NCI-H146 treated with DMSO at 0.1 percent for 48 hours (cell line): Measurements from ENCODE around the gene DDAH1.
"Not testable (repeated sequence)": the region's sequence is repeated elsewhere in the genome, so short reads cannot be mapped to it uniquely, and the experiment has no call there.

ENCODE experiments used
- DNase-seq: peaks from one replicate; lab custom pipeline; 2025; ENCODE audit not compliant: unreplicated experiment; lab: John Stamatoyannopoulos, UW

DDAH1 gene

DNA sequence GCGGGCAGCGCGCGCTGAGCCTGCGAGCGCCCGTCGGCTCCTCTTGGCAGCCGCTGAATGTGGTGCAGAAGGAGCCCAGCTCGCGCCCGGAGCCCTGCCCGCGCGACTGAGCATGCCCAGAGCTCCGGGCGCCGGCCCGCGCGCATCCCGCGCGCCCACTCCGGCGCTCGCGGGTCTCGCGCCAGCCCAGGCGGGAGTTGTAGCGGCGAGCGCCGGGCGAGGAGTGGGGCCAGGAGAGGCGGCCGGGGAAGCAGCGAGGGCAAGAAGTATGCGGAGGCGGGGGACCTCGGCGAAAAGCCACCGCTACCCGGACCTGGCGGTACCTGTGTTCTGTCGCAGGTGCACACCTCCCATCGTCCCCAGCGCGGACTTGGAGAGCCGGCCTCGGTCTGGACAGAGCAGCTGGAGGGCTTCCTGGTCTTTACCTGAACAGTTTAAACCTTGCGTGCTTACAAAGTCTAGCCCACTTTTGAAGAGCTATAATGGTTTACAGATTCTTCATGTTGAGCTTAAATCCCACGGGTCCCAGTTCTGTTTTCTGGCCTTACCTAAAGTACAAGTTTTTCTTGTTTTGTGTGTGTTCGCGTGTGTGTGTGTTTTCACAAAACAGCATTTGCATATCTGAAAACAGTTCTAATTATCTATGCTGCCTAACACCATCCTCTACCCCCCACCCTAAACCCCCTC lies at the start of gene DDAH1:
Gene DDAH1 (minus strand): TSS at position 61 of the 687 bp plus-strand sequence. CDS start 114 bp downstream, outside the sequence.
- DNase-seq: peak; percentile 57

- DNase-seq: not testable (repeated sequence)
Observed at GRCh38 chr1:85513998-85514397, 49.0 kb upstream of the DDAH1 start.

GRCh38 chr1:85504417-85504816 lies 39.5 kb upstream of the DDAH1 start:
- no peak for DNase-seq

GRCh38 chr1:85502625-85503083 lies 37.7 kb upstream of the DDAH1 start:
- peak; percentile 31 for DNase-seq

DNA sequence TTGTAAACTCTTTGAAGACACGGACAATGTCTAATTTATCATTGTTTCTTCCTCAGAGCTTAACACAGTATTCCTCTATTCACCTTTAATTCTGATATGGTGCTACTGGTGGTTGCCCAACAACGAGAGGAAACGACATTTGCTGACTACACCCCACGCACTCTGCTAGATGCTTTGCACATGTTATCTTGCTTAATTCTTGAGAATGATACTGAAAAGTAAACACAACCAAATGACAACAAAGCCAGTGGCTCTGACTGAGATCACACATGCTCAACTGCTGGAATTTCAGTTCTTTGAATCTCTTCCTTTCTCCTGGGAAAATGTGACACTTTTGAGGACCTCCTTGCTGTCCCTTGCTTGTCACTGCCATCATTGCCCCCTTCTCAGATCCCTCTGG lies 37.2 kb upstream of the DDAH1 start:
- no peak for DNase-seq

GRCh38 chr1:85501355-85501898 lies 36.5 kb upstream of the DDAH1 start:
- no peak for DNase-seq

DNA sequence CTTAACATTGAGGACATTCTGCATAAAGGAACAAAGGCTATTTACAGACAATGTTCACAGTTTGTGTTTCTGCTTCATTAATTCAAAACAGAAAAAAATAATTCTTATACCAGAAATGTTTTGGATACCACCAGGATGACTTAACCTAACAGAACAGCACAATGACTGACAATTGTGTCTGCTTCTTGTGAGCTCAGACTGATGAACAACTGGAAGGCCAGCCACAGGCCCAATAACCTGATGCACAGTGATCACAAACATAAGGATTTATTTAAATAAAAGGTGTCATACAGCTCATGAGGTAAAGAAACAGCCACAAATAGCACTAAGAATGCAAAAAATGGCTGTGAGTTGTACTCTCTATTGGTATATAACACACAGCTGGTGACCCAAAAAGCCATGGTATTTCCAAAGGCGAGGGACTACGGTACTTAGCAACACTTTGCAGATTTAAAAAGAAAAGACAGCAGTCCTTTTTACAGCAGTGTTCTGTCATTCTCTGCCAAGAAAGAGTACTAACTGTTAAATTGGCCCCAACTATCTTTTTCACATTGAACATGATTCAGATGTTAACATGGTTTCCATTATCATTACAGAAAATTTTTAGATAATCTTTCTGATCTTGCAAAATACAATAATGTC lies 32.1 kb upstream of the DDAH1 start:
- no peak for DNase-seq

DNA sequence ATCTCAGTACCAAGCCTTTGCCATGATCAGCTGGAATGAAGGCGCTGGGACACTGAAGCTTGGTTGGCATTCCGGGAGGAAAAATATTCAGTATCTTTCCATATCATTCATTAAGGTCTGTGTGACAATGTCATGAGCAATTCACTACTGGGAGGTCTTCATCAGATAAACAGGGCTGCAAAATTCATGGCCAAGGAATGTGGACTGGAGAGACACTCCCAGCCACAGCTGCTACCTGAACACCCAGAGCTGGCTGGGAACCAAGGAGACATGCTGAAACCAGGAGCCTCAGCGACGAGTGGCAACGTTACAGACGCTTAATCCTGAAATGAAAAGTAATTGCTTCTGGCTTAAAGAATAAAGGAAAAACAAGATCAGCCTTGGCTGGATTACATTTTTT lies 30.6 kb upstream of the DDAH1 start:
- DNase-seq: no peak

DNA sequence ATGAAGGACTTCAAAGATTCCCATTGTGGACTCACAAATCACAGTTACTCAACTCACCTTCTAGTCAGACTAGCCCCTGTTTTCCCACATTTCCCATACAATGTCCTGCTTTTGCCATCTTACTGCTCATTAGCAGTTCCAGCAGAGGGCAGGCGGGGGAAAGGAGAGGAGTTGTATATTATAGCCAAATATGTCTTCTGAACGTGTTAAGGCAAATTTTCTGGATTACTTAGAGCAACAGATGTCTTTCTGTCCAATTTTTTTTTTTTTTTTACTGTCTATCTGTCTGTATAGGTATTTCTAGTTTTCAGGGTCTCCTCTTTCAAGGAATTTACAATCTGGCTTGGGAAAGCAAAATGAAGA lies 29.9 kb upstream of the DDAH1 start:
- peak; percentile 34 for DNase-seq

DNA sequence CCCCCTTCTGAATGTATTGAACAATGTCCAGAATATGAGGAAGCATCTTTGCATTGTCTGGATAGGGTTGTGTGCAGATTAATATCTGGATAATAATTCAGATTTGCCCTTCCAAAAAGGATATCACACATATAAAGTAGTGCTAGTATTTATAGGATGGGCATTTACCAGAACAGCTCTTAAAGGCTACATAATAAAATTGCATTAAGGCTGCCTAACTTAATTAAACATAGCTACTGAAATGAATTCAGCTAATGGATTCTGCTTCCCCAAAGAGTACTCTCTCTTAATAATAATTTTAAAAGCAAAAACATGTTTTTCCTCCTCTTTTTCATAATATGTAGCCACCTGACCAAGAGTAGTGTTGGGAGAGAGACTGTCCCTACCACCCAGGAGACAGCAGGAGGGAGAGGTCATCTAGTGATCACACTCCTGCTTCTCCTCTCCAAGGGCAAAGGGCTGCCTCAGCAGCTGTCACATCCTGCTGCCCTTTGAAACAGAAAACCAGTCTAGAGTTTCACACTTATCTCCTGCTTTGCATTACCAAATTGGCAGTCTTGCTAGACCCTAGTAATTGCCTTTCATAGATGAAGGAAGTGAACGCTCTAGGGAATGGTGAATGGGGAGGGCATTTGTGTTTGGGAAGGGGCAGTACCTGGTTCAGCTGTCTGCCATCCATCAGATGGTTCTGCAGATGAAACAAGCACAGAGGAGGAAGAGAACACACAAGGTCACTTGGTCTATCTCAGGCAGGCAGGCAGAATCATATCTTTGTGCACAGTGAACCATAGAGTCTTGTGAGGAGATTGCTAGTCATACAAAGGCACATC lies 29.3 kb upstream of the DDAH1 start:
- peak; percentile 48 for DNase-seq

DNA sequence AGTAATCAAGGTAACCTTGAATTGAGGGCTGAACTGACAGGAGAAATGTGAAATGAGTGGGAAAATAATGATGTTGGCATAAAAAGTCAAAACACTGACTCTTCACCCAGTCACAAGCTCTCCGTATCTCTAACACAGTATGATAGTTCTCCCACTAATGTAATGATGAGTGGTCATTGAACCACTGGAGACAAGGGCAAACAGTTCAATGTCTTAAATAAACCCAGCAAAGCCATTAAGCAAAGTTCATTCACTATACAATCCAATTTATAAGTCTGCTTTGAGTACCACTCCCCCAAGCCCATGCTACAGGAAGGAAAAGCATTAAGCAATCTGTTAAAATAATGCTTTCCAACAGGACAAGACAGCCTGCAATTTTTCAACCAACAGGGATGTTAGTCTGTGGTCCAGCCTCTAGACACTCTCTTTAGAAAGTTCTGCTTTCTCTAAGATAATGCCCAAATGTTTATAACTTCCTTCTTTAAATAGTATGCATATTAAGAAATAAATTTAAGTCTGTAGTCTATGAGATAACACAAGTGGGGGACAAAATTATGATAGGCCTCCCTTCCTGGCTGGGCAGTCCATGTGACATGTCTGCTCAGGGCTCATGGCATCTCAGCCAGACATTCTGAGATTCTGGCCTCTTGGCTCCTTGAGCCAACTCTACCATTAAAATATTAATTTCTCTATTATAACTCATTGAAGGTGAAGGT lies 25.5 kb upstream of the DDAH1 start:
- DNase-seq: no peak

DNA sequence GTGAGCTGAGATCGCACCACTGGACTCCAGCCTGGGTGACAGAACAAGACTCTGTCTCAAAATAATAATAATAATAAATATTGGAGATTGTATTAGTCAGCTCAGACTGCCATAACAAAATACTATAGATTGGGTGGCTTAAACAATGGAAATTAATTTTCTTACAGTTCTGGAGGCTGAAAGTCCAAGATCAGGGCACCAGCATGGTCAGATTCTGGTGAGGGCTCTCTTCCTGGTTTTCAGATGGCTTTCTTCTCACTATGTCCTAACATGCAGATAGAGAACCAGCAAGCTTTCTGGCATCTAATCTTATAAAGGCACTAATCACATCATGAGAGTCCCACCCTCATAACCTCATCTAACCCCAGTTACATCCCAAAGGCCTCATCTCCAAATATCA lies 23.2 kb upstream of the DDAH1 start:
- DNase-seq: no peak

DNA sequence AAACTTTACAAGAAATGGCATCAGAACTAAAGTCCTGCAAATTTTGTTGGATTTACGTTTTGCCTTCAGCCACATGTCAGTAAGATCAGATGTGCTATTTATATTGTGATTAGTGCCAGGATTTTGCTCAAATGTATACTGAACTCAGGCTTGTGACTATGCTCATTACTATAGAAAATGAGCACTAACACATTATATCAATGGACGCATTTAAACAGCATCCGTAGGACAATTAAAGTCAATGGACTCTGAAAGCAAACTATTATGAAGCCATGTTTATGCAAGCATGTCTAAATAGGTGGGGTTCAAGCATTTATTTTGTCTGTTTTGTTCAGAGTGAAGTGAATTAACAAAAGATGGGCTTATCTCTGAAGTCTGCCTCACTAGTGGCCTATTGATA lies 20.6 kb upstream of the DDAH1 start:
- DNase-seq: no peak

- DNase-seq: no peak
Observed at GRCh38 chr1:85484716-85485115, 19.8 kb upstream of the DDAH1 start.

DNA sequence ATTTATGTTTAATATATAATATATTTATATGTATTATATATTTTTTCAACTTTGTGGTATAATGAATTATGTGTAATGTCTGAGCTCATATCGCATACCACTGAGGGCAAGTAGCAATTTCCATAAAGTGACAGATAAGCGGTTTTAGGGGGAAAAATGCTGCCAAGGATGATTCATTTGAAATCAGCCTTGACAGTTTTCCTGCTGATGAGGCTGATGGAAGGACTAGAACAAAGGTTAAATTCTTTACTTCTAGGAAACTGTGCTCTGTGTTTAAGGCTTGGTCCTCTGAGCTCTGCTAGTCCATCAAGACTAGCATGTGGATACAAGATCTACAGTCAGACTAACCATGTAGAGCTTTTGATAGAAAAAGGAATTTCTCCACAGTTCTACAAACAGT lies 19.3 kb upstream of the DDAH1 start:
- no peak for DNase-seq

- DNase-seq: no peak
Observed at GRCh38 chr1:85481688-85482087, 16.7 kb upstream of the DDAH1 start.

DNA sequence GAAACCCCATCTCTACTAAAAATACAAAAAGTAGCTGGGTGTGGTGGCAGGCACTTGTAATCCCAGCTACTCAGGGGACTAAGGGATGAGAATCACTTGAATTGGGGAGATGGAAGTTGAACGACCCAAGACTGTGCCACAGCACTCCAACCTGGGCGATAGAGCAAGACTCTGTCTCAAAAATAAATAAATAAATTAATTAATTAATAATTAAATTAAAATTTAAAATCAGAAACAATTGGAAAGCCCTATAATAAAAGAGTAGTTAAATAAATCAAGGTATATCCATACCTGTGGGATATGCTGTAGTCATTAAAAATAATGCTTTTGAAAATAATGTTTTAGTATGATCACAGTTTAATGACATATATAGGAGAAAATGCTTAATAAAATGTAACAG lies 15.6 kb upstream of the DDAH1 start:
- DNase-seq: no peak

GRCh38 chr1:85479491-85479890 lies 14.5 kb upstream of the DDAH1 start:
- no peak for DNase-seq

DNA sequence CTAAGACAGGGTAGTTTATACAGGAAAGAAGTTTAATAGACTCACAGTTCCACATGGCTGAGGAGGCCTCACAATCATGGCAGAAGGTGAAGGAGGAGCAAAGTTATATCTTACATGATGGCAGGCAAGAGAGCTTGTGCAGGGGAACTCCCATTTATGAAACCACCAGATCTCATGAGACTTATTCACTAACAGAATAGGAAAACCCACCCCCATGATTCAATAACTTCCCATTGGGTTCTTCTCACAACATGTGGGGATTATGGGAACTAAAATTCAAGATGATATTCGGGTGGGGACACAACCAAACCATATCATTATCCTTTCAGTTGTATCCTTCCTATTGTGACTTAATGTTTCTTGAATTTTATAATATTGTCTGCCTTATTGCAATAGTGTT lies 13.4 kb upstream of the DDAH1 start:
- no peak for DNase-seq

DNA sequence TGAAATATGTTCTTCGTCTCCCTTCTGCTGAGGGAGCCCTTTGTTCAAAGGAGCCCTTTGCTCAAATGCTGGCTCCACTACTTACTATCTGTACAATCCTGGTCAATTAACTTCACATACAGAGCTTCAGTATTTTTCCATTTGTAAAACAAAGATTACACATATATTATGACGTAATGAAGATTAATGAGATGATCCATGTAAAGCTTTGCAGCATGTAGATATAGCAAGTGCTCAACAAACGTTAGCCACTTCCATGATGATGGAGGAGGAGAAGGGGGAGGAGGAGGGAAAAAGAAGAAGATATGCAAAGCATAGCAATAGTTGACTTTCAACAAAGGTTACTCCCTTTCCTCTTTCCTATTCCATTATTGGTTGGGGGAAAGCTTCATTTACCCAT lies 10.1 kb upstream of the DDAH1 start:
- no peak for DNase-seq

GRCh38 chr1:85473390-85473789 lies 8.4 kb upstream of the DDAH1 start:
- no peak for DNase-seq
